Adipocyte (in vitro differentiated cells): ENCODE data around the gene RASGEF1B.
"Not testable (repeated sequence)": the region's sequence is repeated elsewhere in the genome, so short reads cannot be mapped to it uniquely, and the experiment has no call there.

Experiments used
- DNase-seq: peaks from one replicate; pipeline ENCODE4 v3.0.0-alpha.2; 2015; ENCODE audit warnings: low read depth
- H3K27me3 ChIP-seq: replicated peaks from 2 replicates; pipeline ENCODE4 v1.7.0; 2013; ENCODE audit warnings: mild to moderate bottlenecking, low read length, moderate library complexity; ENCODE audit not compliant: control insufficient read depth, insufficient read depth
- H3K36me3 ChIP-seq: 2 replicates; pipeline ENCODE4 v1.7.0; 2013; ENCODE audit warnings: low read length, mild to moderate bottlenecking, moderate library complexity; ENCODE audit not compliant: control insufficient read depth, insufficient read depth, severe bottlenecking
- H3K4me1 ChIP-seq: 2 replicates; pipeline ENCODE4 v1.7.0; 2013; ENCODE audit warnings: mild to moderate bottlenecking, low read length, moderate library complexity; ENCODE audit not compliant: control insufficient read depth, insufficient read depth
- H3K4me3 ChIP-seq: 2 replicates; pipeline ENCODE4 v1.7.0; 2013; ENCODE audit warnings: mild to moderate bottlenecking, low read length, moderate library complexity
- H3K9ac ChIP-seq: 2 replicates; pipeline ENCODE4 v1.7.0; 2013; ENCODE audit warnings: mild to moderate bottlenecking, low read length, moderate library complexity
- H3K9me3 ChIP-seq: 2 replicates; pipeline ENCODE4 v1.7.0; 2013; ENCODE audit warnings: mild to moderate bottlenecking, low read length, moderate library complexity; ENCODE audit not compliant: control insufficient read depth

RASGEF1B gene

GRCh38 chr4:81495345-81495744 is 23.6 kb upstream of the RASGEF1B start:
- H3K36me3 ChIP-seq: no peaks in the 10 kb centered on the region
- H3K4me1 ChIP-seq: peaks cover 8% of the 10 kb centered on the region
- H3K9ac ChIP-seq: no peak overlapping the region
- no peaks in the 10 kb centered on the region for H3K27me3 ChIP-seq
- no peak for DNase-seq
- H3K4me3 ChIP-seq: no peak overlapping the region
- no peaks in the 10 kb centered on the region for H3K9me3 ChIP-seq

GRCh38 chr4:81494031-81494431 is 22.3 kb upstream of the RASGEF1B start:
- peak; percentile 41 for DNase-seq
- H3K9ac ChIP-seq: peak overlapping the region; percentile 61
- H3K27me3 ChIP-seq: no peaks in the 10 kb centered on the region
- no peaks in the 10 kb centered on the region for H3K9me3 ChIP-seq
- H3K4me1 ChIP-seq: peaks cover 5% of the 10 kb centered on the region
- H3K4me3 ChIP-seq: peak overlapping the region; percentile 70
- no peaks in the 10 kb centered on the region for H3K36me3 ChIP-seq

GRCh38 chr4:81492606-81493230 is 21.0 kb upstream of the RASGEF1B start:
- H3K27me3 ChIP-seq: no peaks in the 10 kb centered on the region
- DNase-seq: no peak
- H3K4me1 ChIP-seq: peaks cover 5% of the 10 kb centered on the region
- no peak overlapping the region for H3K4me3 ChIP-seq
- H3K9me3 ChIP-seq: no peaks in the 10 kb centered on the region
- no peak overlapping the region for H3K9ac ChIP-seq
- no peaks in the 10 kb centered on the region for H3K36me3 ChIP-seq

GRCh38 chr4:81491943-81492342 is 20.2 kb upstream of the RASGEF1B start:
- Histone ChIP-seq H3K9ac (no peak overlapping the region), H3K4me1 (peaks cover 5% of the 10 kb centered on the region), H3K27me3 (no peaks in the 10 kb centered on the region), H3K36me3 (no peaks in the 10 kb centered on the region), H3K9me3 (no peaks in the 10 kb centered on the region), H3K4me3 (no peak overlapping the region)
- DNase-seq: no peak

- DNase-seq: no peak
- Histone ChIP-seq H3K4me3 (no peak overlapping the region), H3K9ac (no peak overlapping the region), H3K27me3 (no peaks in the 10 kb centered on the region), H3K9me3 (no peaks in the 10 kb centered on the region), H3K36me3 (no peaks in the 10 kb centered on the region), H3K4me1 (peaks cover 5% of the 10 kb centered on the region)
These were observed 18.9 kb upstream of the RASGEF1B start for GRCh38 chr4:81490403-81491160.

GRCh38 chr4:81486502-81486901 is 14.8 kb upstream of the RASGEF1B start:
- no peak for DNase-seq
- H3K36me3 ChIP-seq: no peaks in the 10 kb centered on the region
- H3K4me1 ChIP-seq: no peaks in the 10 kb centered on the region
- H3K27me3 ChIP-seq: no peaks in the 10 kb centered on the region
- no peak overlapping the region for H3K4me3 ChIP-seq
- H3K9ac ChIP-seq: no peak overlapping the region
- no peaks in the 10 kb centered on the region for H3K9me3 ChIP-seq

GRCh38 chr4:81485310-81485980 is 13.7 kb upstream of the RASGEF1B start:
- Histone ChIP-seq H3K4me3 (no peak overlapping the region), H3K36me3 (no peaks in the 10 kb centered on the region), H3K27me3 (no peaks in the 10 kb centered on the region), H3K9ac (no peak overlapping the region), H3K4me1 (no peaks in the 10 kb centered on the region), H3K9me3 (no peaks in the 10 kb centered on the region)
- DNase-seq: peak; percentile 35

GRCh38 chr4:81482326-81482725 is 10.6 kb upstream of the RASGEF1B start:
- Histone ChIP-seq H3K4me1 (no peaks in the 10 kb centered on the region), H3K27me3 (no peaks in the 10 kb centered on the region), H3K4me3 (no peak overlapping the region), H3K9me3 (no peaks in the 10 kb centered on the region), H3K36me3 (no peaks in the 10 kb centered on the region), H3K9ac (no peak overlapping the region)
- no peak for DNase-seq

GRCh38 chr4:81481151-81481550 is 9.4 kb upstream of the RASGEF1B start:
- H3K9me3 ChIP-seq: no peaks in the 10 kb centered on the region
- no peaks in the 10 kb centered on the region for H3K27me3 ChIP-seq
- H3K9ac ChIP-seq: no peak overlapping the region
- no peak for DNase-seq
- no peaks in the 10 kb centered on the region for H3K36me3 ChIP-seq
- no peak overlapping the region for H3K4me3 ChIP-seq
- H3K4me1 ChIP-seq: no peaks in the 10 kb centered on the region

GRCh38 chr4:81479573-81479972 is 7.9 kb upstream of the RASGEF1B start:
- not testable (repeated sequence) for H3K4me3 ChIP-seq, H3K27me3 ChIP-seq, H3K9me3 ChIP-seq, H3K36me3 ChIP-seq, H3K4me1 ChIP-seq, H3K9ac ChIP-seq, DNase-seq

- not testable (repeated sequence) for DNase-seq, H3K36me3 ChIP-seq, H3K9me3 ChIP-seq, H3K27me3 ChIP-seq, H3K4me3 ChIP-seq, H3K9ac ChIP-seq
- peaks cover 24% of the 10 kb centered on the region for H3K4me1 ChIP-seq
These were observed 1.9 kb upstream of the RASGEF1B start for GRCh38 chr4:81473331-81474265.
